GM21526 (cell line): ENCODE results near the gene EDARADD.
A peak's percentile ranks its signal among the peaks of the same experiment; 100 is the strongest.
"Not testable (repeated sequence)": the region's sequence is repeated elsewhere in the genome, so short reads cannot be mapped to it uniquely, and the experiment has no call there.

ENCODE experiments used
- ATAC-seq: cut with Tn5 transposase; IDR thresholded peaks from one replicate; pipeline ENCODE4 v1.9.1; 2021; ENCODE audit warnings: moderate library complexity; ENCODE audit not compliant: unreplicated experiment, low FRiP score

Gene EDARADD

DNA sequence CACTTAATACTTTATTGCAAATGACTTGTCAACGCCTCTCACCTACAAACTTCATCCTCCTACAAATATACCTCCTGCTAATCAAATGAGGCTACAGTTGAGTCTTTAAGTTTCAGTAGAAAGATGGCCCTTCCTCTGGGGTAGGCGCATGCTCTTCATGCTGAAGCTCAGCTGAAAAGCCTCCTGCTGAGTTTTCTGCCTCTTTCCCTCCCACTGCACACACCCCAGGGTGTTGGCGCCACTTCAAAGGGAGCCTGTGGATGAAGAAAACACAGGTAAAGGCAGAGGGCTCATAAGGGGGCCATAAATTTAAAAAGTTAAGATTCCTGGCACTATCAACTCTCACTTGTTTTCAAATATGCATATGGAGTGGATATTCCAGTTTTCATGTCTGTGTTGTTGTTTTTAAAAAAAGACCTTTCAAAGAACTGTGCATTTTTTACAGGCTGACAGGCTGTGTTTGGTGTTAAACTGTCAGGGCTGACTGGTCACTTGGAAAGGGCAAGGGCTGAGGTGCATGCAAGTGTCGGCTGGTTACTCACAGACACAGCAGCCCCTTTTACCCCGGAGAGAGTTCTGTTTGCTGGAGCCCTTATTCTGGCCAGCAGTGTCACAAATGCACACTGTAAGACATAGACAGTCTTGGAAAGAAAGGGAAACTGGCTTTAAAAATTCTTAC is 86.8 kb downstream of the EDARADD start:
- ATAC-seq: no peak

DNA sequence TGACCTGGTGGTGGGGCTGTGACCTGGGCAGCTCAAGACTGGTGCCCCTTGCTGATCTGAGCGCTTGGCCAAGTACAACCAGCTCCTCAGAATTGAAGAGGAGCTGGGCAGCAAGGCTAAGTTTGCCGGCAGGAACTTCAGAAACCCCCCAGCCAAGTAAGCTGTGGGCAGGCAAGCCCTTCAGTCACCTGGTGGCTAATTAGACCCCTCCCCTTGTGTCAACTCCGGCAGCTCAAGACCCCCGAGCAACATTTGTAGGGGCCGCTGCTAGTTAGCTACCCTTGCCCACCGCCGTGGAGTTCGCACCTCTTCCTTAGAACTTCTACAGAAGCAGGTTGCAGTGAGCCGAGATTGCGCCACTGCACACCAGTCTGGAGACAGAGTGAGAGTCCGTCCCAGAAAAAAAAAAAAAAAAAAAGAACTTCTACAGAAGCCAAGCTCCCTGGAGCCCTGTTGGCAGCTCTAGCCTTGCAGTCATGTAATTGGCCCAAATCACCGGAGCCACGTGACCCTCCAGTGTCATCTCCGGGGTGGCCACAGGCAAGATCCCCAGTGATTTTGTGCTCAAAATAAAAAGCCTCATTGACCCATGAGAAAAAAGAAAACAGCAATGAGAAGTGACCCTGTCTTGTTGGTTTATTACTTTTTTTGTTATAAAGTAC is 90.4 kb downstream of the EDARADD start:
- no peak for ATAC-seq

DNA sequence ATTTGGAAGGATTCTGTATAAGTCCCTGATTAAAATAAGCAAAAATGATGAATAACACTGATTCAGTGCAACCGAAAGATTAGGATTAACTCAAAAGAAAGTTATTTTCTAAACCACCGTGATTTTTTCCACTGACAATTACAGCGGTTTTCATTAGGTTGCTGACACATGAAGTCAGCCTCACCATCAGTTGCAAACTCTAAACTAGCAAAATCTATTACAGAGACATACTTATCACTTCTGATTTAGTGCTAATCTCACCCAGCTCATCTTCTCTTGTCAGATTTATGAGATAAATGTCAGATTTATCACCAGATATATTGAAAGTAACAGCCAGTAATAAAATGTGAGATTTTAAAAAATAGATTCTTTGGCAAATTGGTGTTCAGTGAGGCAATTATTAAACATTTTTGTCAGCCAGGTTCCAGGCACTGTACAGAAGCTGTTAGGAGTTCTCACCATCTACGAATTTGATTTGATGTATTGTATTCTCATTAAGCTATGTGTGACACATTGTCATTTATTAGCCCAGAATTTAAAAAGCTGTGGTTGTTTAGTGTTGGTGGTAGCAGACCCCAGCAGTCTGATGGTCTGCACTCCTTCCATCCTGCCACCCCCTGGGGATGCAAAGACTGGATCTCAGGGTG is 92.4 kb downstream of the EDARADD start:
- no peak for ATAC-seq

DNA sequence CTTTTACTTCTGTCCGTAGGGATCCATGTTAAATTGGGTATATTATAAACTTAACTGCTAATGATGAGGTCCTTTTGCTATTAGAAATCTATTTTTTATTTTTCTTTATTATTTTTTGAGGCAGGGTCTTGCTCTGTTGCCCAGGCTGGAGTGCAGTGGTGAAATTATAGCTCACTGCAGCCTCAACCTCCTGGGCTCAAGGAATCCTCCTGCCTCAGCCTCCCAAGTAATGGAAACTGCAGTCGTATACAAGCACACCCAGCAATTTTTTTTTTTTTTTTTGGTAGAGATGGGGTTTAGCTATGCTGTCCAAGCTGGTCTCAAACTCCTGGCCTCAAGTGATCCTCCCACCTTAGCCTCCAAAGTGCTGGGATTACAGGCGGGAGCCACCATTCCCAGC is 95.1 kb downstream of the EDARADD start:
- ATAC-seq: not testable (repeated sequence)

DNA sequence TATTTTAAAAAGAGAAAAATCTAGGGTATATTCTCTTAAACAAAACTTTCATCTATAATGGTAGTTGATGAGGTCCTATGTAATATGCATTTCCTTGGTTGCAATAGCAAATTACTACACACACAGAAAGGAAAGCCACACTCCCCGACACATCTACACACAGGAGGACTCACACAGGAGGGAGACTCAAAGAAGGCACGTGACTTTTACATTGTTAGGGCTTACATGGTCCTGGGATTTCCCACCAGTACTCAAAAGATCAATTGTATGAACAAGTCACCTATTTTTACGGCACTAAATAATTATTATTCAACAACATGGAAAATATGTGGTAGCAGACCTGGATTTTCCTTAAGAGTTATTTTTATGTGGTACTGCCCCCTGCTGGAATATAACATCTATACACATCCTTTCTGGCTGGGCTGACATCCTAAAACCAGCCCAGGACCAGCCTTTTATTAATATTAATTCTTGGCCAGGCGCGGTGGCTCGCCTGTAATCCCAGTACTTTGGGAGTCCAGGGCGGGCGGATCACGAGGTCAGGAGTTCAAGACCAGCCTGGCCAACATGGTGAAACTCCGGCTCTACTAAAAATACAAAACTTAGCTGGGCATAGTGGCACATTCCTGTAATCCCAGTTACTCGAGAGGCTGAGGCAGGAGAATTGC is 95.8 kb downstream of the EDARADD start:
- ATAC-seq: peak; percentile 67

DNA sequence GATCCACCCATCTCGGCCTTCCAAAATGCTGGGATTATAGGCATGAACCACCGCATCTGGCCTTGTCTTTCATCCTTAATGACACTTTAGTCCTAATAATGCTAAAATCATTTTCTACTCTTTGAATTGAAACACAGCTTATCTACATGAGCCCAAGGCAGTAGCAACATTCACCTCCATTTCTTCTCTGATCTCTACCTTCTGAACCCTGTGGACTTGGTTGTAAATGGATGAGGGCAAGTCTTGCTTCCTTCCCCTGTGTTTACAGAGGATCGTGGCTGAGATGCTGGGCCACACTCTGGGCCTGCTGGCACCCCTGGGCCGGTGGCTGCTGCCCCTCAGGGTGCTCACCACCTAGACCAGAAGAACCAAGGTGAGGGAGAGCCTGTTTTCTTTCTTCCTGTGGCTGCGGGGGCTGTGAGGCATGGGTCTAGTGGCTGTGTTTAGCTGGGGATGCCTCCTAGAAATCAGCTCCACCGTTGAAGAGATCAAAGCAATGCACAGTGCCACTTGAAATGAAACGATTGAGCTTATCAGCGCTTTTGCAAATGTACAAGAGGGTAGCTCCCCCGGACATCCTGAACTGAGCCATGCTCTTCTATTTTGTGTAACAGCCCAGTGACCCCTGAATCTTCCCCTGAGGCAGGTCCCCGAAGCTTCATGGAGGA is 97.5 kb downstream of the EDARADD start:
- no peak for ATAC-seq

DNA sequence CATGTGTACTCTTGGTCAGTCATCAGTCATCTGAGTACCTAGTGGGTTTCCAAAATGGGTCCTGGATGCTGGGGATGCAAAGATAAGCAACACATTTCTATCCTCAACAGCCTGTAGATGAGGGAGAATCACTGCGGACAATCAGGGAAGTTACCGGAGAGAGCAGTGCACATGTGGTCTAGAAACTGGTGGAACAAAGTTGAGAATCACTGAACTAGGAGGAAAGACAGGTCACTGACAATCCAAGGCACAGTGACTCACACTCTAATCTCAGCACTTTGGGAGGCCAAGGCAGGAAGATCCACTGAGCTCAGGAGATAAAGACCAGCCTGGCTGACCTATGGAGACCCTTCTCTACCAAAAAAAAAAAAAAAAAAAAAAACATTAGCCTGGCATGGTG is 98.3 kb downstream of the EDARADD start:
- ATAC-seq: no peak

DNA sequence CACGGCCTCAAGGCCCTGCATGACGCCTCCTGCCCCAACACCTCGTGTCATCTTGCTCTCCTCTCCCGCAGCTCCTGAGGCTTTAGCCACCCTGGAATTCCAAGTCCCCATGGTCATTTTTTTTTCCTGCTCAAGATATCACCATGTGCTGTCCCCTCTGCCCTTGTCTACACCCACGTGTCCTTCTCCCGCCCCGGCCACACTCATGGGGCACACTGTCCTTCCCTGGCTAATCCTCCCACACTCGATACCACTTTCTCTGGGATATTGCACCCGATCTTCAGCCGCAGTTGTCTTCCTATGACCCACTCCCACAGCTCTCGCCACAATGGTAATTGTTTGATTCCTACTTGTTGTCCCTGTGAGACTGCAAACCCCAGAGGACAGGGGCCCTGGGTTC is 100.0 kb downstream of the EDARADD start:
- no peak for ATAC-seq

DNA sequence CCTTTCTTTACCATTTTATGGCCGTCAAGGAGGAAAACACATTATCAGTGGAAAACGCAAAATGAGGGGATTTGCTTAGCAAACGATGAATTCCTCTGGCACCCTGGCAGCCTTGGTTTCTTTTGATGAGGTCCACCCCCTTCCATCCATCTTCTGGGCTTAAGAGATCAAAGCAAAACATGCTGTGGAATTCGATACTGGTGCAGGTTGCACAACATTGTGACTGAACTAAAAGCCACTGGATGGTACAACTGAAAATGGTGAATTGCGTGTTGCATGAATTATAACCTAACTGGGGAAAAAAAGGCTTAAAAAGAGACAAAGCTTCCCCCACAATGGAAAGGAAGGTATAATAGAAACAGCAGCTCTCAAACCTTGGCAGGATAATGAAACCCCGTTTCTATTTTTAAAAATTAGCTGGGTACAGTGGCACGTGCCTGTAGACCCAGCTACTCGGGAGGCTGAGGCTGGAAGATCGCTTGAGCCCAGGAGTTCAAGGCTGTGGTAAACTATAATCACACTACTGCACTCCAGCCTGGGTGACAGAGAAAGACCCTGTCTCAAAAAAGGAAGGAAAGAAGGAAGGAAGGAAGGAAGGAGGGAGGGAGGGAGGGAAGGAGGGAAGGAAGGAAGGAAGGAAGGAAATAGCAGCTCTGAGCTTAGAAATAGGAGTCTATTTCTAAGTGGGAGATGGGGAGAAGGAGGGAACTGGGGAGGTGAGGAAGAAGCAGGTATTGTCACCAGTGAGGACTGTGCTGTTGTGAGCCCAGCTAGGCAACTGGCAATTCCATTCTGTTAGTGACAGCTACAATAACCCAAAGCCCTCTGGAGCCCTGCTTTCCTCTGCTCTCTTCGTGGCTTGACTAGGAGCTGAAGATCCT is 100.7 kb downstream of the EDARADD start:
- ATAC-seq: no peak

DNA sequence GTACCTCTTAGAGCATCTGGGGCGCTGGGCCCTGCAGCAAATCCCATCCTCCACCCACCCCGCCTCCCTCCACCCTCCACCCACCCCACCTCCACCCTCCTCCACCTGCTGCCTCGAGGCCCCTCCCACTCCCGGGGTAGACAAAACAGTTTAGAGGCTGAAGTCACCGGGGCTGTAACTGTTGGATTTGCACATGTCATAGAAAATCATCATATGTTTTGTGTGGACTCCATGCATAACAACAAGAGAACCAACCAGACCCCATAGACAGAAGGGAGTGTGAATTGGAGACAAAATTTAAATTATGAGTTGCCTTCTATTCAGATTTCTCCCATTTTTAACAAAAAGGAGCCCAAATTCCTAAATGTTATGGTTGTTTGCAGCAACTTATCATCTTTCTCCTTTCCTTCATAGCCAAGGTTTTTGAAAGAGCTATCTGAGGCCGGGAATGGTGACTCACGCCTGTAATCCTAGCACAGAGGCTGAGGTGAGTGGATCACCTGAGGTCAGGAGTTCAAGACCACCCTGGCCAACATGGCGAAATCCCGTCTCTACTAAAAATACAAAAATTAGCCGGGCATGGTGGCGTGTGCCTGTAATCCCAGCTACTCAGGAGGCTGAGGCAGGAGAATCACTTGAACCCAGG is 101.5 kb downstream of the EDARADD start:
- ATAC-seq: no peak

DNA sequence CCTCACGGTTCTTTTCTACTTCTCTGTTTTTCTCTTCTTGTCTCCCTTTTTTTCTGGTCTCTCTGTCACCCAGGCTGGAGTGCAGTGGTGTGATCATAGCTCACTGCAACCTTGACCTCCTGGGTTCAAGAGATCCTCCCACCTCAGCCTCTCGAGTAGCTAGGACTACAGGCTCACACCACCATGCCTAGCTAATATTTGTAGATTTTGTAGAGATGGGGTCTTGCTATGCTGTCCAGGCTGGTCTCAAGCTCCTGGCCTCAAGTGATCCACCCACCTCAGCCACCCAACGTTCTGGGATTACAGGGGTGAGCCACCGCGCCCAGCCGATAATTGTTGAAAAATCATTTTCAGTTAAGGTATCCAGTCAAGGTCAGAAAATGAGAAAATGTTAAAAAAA is 103.8 kb downstream of the EDARADD start:
- ATAC-seq: no peak

DNA sequence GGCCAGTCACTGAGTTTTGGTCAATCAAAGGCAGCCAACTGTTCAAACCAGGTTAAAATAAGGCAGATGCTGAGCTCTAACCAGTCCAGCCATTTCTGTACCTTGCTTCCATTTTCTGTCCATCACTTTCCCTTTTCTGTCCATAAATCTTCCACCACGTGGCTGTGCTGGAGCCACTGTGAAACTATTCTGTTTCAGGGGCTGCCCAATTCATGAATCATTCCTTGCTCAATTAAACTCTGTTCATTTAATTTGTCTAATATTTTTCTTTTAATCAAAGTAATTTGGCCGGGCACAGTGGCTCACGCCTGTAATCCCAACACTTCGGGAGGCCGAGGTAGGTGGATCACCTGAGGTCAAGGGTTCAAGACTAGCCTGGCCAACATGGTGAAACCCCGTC is 107.0 kb downstream of the EDARADD start:
- ATAC-seq: no peak

DNA sequence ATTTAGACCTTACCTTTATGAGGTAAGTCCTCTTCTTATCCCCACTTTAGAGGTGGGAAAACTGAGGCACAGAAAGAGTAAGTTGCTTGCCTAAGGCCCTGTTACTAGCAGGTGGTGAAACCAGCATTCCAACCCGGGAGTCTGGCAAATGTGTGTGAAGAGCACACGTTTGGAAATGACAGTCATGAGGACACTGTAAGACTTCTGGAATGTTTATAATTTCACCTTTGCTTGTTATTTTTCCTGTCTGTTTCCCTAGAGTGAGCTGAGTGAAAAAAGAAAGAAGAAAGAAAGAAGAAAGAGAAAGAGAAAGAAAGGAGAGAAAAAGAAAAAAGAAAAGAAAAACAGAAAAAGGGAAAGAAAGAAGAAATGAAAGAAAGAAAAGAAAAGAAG is 108.5 kb downstream of the EDARADD start:
- ATAC-seq: no peak

DNA sequence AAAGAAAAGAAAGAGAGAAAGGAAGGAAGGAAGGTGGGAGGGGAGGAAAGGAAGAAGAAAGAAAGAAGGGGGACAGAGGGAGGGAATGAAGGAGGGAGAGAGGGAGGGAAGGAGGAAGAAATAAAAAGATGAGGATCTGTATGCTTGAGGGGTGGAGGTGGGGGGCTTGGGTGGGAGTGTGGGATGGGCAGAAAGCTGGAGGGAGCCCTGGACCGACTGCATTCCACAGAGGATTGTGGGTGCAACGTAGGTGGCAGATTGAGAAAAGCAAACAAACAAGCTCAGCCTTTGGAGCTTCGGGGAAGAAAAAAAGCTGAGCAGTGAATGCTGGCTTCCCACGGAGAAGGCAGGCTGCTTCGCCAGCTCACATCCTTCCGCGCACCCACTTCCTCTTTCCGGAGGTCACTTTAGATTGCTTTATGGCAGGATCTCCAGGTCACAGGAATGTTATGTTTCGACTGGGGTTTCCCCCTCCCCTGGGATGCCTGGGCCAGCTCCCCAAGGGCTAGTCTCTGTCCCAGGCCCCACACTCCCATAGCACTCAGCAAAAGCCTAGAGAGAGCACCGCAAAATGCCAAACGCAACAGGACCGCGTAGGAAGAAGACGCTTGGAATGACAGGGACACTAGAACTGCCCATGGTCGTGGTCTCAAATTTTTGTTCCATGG is 109.0 kb downstream of the EDARADD start:
- no peak for ATAC-seq

DNA sequence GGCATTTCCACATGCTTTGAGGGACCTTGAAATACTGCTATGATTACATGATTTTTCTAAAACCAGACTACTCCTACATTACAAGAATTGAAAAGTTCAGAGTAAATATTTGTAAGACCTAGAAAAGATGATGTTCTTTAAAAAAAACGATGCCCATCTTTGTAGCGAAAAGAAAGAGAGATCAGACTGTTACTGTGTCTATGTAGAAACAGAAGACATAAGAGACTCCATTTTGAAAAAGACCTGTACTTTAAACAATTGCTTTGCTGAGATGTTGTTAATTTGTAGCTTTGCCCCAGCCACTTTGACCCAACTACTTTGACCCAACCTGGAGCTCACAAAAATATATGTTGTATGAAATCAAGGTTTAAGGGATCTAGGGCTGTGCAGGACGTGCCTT is 110.3 kb downstream of the EDARADD start:
- ATAC-seq: not testable (repeated sequence)

DNA sequence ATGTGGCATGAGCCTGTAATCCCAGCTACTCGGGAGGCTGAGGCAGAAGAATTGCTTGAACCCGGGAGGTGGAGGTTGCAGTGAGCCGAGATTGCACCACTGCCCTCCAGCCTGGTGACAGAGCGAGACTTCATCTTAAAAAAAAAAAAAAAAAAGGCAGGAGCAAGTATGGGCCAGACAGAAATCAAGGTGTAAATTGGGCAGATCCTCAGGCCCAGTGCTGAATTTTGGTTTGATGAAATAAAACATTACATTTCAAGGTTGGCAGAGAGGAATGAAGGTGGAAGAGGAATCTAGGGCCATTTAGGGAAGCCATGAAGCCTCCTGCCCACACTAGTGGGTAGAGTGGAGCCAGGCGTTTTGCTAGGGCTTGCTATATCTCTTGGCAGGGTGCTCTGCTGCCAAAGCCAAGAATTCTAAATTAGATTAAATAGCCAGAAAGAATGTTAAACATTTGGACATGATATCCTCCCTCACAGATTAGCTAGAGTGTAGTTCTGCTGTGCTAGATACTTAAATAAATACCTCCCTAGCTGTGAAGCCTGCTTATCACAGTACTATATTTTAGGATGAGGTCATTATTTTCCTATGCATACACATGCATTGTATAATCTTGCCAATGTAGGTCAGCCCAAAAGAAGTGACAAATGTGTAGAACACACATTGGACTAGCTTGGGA is 113.1 kb downstream of the EDARADD start:
- no peak for ATAC-seq

DNA sequence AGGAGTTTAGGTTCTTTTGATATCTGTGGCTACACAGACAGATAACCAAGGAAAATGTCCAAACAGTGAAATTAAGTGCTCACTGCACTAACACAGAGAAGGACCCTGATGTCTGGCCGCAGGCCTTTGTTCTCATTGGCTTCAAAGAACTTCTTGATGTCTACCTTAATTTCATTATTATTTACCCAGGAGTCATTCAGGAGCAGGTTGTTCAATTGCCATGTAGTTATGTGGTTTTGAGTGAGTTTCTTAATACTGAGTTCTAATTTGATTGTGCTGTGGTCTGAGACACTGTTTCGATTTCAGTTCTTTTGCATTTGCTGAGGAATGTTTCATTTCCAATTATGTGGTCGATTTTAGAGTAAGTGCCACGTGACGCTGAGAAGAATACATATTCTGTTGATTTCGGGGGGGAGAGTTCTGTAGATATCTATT is 114.5 kb downstream of the EDARADD start:
- ATAC-seq: no peak

DNA sequence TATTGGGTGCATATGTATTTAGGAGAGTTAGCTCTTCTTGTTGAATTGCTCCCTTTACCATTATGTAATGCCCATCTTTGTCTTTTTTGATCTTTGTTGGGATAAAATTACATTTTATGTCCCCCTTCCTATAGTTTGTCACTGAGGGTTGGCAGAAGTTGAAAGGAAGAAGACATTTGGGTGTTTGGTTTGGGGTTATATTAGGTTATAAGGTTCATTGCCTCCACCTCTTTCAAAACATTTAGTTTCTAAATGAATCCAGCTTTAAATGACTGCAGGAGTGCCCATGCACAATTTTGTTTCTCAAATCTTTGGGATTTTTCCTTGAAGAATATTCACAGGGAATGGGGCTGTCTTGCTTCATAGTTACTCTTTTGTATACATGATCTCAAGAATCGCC is 115.1 kb downstream of the EDARADD start:
- no peak for ATAC-seq
